Umbilical cord (tissue), 2 donors: ENCODE measurements around the gene LAMTOR1. TPM values are rescaled to one million over a fixed set of nuclear protein-coding genes. Genes with fewer than 3 reads are reported as not detected.

Experiments
- DNase-seq: peaks from one replicate; pipeline ENCODE4 v3.0.0-alpha.2; 2015; ENCODE audit warnings: low spot score
- total RNA-seq: library from RNA; depleted of rRNA; stranded (reverse); fragments of >200 nt; gene quantifications from one replicate; pipeline ENCODE4 v1.2.3, GENCODE V29; 2014; ENCODE audit warnings: low replicate concordance; ENCODE audit not compliant: insufficient read depth

The LAMTOR1 gene
- total RNA-seq, 1 donor from 2014 or later = 57.1 TPM

DNA sequence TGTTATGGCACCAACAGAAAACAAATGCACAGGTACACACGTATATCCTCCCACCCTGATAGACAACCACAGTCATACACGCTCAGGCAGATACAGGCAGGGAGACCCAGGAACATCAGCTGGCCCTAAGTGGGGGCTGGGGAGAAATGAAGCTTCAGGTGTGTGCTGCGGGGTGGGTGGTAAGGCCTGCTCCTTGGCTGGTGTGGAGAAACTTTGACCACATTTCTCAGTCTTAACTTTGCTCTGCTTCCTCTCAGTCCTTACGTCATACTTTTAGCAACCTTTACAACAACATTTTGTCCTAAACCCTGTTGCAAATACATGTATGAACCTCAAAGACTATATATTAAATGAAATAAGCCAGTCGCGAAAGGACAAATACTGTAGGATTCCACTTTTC is 16.1 kb upstream of the LAMTOR1 start:
- DNase-seq = no peak

DNA sequence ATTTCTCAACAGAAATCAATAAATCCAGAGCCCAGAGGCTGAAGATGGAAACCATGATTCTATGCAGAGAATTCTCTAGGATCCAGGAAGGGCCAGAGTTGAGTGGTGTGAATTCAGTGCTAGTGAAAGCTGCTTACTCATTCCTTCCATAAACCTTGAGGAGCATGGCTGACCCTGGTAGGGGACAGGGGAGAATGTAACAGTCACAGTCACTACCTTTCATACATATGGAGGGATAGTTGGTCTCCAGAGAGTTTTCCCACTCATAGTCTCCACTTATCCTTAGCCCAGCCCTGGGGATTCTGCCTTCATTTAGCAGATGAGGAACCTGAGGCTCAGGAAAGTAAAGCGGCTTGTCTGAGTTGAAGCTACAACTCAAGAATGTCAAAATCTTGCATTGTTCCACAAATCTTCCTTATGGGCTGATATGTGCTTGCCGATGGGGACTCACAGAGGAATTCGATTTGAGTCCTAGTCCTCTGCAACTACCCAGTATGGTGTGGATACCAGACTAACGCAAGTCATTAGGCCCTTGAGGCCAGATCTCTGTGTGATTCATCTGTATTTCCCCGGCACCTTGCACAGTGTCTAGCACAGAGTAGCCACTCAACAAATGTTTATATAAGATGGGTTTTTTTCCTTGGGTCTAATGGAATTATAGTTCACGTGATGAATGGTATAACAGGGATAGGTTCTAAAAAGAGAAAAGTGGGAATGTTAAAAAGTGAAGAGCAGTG is 13.1 kb upstream of the LAMTOR1 start:
- DNase-seq = no peak

DNA sequence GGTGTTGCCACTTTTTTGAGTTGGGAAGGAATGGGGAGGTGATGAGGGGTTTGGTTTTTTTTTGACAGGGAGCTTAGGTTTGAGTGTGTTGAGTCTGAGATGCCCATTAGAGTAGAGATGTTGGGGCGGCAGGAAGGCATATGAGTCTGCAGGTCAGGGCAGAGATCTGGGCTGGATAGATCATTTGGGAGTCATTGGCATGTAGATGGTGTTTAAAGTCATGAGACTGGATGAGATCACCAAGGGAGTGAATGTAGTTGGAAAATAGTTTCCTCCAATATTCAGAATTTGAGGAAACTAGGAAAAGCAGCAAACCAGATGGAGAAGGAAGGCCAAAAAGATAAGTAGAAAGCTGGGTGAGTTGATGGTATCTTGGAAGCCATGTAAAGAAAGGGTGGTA is 11.5 kb upstream of the LAMTOR1 start:
- DNase-seq = no peak

DNA sequence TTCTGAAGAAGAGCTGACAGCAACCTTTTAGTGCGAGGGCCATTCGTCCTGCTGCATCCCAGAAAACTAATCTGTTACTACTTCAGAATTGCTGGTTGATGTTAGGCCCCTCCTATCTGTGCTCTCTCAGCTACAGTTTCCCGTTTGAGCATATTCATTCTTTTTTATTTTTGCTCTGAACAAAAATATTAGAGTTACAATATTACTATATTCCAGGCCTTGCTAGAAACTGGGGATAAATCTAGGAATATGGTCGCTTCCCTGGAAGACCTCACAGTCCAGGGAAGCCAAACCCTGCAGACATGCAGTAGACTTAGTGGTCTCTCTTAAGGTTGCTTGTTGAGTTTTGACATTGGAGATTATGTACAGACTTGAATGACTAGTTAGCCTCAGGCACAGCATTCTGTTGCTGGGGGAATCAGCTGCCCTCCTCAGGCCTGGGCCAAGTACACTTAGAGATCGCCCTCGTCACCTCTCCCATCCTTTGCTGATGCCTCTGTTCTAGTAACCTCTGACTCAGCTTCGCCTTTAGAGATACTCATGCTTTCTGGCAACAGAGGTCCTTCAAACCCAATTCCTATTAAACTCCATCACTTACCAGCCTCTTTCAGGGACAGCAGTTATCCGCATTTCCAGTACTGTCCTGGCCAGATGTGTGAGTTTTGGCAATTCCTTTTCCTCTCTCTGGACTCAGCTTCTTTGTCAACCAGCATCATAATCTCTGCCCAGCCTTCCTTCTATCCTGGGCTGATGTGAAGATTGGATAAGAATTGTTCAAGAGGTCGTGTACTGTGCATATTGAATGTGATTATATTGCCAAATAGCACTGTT is 10.1 kb upstream of the LAMTOR1 start:
- no peak for DNase-seq

DNA sequence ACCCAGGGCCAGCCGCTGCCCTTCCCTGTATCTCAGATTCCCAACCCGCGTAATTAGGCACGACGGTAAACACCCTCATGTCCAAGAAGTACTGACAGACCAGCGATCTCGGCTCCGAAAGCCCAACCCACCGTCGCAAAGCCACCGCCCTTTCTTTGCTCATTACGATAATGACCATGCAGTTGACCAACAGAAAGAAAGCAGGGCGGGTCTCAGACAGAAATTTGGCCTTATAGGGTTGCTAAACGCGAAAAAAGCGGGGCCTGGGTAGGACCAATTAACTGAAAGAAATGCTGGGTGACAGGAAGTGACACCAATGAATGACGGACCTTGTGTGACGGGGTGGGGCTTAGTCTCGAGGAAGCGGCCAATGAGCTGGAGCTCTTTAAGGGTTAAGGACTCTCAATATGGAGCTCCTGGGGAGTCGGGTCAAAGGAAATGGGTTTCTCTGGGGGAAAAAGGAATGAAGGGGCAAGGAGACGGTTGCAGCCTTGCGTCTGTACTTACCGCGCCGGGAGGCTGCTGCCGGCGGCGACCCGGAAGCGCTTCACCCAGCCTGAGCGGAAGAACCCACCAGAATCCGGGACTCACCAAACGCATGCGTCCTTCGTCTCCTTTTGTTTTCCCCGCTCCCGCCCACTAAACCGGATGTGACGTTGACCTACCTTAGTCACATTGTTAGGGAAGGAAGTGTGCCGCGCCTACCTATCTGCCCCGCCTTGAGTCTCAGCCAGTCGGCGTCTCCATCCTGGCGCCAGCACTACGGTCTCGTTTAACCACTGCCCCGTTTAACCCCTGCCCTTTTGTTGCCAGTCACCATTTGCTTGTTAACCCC is 9.3 kb upstream of the LAMTOR1 start, which contains the start of gene ANAPC15:
ANAPC15 (minus strand) TSS at position 553 of the 835 bp plus-strand sequence. CDS start 1,419 bp downstream, outside the sequence.
- peak; percentile 100 for DNase-seq

- DNase-seq = no peak
Measured at GRCh38 chr11:72111300-72112142, 8.4 kb upstream of the LAMTOR1 start.

GRCh38 chr11:72105888-72106287 is 2.8 kb upstream of the LAMTOR1 start, which contains the start of gene TOMT:
Gene TOMT (plus strand): TSS chr11:72105924. CDS start chr11:72105952, 28 bp downstream.
- no peak for DNase-seq

- no peak for DNase-seq
Measured at GRCh38 chr11:72103754-72104167, 664 bp upstream of the LAMTOR1 start.

- DNase-seq = no peak
Measured at GRCh38 chr11:72102631-72102945, 509 bp downstream of the LAMTOR1 start.

GRCh38 chr11:72102162-72102561 is 935 bp downstream of the LAMTOR1 start:
- DNase-seq = no peak

GRCh38 chr11:72100462-72100861 is 2.6 kb downstream of the LAMTOR1 start:
- DNase-seq = no peak

- no peak for DNase-seq
Measured at GRCh38 chr11:72100009-72100408, 3.1 kb downstream of the LAMTOR1 start.

DNA sequence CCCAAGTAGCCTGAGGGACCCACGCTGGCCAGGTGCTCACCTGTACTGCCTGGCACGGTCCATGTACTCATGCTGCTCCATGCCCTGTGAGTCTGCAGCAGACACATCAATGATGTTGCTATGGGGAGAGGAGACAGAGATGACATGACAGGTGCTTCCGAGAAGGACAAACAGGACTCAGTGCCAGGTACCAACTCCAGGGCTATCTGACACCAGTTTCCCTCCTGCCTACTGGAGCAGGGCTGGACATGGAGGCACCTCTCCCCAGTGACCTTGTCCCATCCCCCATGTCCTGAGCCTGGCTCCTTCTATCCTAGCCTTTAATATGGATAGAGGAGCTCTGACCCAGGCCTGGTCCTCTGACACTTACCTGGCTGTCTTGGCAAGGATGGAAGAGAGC is 4.4 kb downstream of the LAMTOR1 start:
- no peak for DNase-seq

DNA sequence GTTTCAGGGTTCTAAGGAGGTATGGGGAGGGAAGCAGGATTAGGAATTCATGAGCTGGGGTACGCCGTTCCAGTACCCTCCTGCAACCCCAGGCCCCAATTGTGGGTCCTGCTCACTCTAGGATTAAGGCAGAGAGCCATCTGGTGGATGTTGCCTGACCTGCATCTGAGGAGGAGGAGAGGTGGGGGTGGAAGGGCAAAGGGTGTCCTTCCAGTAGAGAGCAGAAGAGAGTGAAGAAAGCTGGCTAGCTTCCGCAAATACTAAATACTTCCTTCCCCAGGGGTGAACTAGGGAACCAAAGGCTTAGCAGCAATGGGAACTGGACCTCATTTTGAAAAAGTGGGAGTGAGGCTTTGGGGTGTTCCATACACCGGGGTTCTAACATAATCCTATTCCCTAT is 11.8 kb downstream of the LAMTOR1 start:
- peak; percentile 67 for DNase-seq

DNA sequence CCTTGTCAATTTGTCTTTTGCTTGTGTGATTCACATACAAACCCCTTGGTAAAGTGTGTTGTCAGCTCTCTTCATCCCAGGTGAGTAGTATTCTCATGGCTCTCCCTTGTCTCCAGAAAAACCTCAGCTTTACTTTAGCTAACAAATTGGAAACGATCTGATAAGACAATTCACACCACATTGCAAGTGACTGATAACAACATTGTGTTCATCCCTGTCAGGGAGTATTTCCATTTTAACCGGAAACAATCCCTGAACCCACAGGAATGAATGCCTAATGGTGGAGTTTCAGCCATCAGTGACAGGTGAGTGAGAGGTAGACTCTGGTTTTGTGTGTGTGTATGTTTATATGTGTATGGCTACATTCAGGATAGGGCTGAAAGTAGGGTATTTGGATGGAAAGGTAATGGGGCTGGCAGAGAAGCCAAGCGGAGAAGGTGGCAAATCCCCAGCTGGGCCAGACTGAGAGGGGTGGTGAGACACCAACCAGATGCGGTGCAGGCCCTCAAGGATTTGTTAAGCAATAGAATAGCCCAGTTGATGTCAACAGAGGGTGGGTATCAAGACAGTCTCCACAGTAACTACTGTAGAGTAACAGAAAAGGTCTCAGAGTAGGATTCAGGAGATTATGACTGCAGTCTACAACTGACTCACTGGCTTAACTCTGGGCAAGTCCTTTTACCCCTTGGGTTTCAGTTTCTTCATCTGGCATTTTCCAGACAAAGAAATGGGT is 14.9 kb downstream of the LAMTOR1 start:
- peak; percentile 61 for DNase-seq

DNA sequence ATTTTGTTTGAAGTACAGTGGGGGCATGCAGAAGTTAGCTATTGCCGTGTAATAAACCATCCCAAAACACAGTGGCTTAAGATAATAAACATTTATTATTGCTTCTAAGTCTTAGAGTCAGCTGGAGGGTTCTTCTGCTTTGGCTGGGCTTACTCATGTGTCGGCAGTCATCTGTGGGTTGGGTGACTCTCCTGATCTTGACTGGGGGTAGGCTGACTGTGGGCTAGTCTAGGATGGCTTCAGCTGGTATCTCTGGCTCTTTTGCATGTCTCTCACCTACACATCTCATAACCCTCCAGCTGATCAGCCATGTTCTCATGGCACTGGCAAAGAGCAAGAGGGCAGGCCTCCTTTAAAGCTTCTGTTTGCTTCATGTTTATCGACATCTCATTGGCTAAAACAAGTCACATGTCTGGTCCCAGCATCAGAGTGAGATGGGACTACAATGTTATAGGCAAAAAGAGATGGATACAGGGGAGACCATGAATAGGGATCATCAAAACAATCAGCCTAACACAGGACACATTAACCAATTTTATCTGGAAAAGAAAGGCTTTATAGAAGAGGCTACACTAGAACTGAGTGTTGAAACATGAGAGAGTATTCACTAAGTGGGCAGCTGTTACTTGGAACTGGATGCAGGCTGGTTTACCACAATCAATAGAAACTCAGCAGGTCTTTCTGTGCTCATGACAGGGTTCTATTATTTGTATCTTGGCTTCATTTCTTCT is 17.3 kb downstream of the LAMTOR1 start:
- no peak for DNase-seq

GRCh38 chr11:72084965-72085364 is 18.1 kb downstream of the LAMTOR1 start:
- no peak for DNase-seq

- no peak for DNase-seq
Measured at GRCh38 chr11:72084076-72084475, 19.0 kb downstream of the LAMTOR1 start.

DNA sequence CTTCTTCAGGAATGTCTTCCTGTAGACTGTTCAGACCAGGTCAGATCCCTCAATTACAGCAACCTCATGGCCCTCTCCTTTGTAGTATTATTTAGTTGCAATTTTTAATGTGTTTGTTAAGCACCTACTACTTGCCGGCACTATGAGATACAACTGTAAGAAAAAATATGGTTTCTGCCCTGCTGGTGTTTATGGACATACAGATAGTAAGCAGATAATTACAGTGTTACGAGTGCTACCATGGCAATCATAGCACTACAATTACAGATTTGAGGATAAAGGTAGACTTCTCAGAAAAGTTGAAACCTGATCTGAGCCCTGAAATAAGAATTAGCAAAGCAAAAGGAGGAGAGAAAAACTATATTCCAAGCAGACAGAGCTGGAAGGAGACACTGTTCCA is 19.7 kb downstream of the LAMTOR1 start:
- no peak for DNase-seq
